Choroid plexus epithelial cell (primary cell): Measurements from ENCODE around the gene VPS13A.
"Not testable (repeated sequence)": the region's sequence is repeated elsewhere in the genome, so short reads cannot be mapped to it uniquely, and the experiment has no call there.

ENCODE experiments used
- DNase-seq: peaks from one replicate; pipeline ENCODE4 v3.0.0-alpha.2; 2010; ENCODE audit warnings: low read depth
- H3K4me3 ChIP-seq: 2 replicates; pipeline ENCODE4 v1.5.1; 2011; ENCODE audit warnings: low read depth, mild to moderate bottlenecking, control low read depth, low read length, moderate library complexity
- CTCF ChIP-seq: conservative IDR thresholded peaks from 2 replicates; pipeline ENCODE4 v1.5.1; 2011; ENCODE audit warnings: low read depth, mild to moderate bottlenecking, control low read depth, inconsistent platforms, low read length, moderate library complexity

VPS13A gene

GRCh38 chr9:77438653-77439052, 261.3 kb downstream of the VPS13A start:
- TF ChIP-seq CTCF = no peak
- H3K4me3 ChIP-seq = no peak overlapping the region
- peak; percentile 28 for DNase-seq

- H3K4me3 ChIP-seq = peak overlapping the region; percentile 33
- no peak for TF ChIP-seq CTCF
- DNase-seq = peak; percentile 97
Measured at GRCh38 chr9:77440057-77440456, 262.7 kb downstream of the VPS13A start.

- DNase-seq, H3K4me3 ChIP-seq: not testable (repeated sequence)
Measured at GRCh38 chr9:77441124-77441523, 263.8 kb downstream of the VPS13A start.

GRCh38 chr9:77442436-77442835, 265.1 kb downstream of the VPS13A start:
- no peak for TF ChIP-seq CTCF
- H3K4me3 ChIP-seq = no peak overlapping the region
- DNase-seq = no peak

- TF ChIP-seq CTCF = no peak
- no peak for DNase-seq
Measured at GRCh38 chr9:77447646-77448045, 270.3 kb downstream of the VPS13A start.

GRCh38 chr9:77449240-77450084, 272.1 kb downstream of the VPS13A start:
- DNase-seq = peak; percentile 96
- no peak overlapping the region for H3K4me3 ChIP-seq
- peak; percentile 30 for TF ChIP-seq CTCF

More at GRCh38 chr9:77447646-77448045, 270.3 kb downstream of the VPS13A start:
- no peak overlapping the region for H3K4me3 ChIP-seq

GRCh38 chr9:77450085-77450475, 272.7 kb downstream of the VPS13A start:
- H3K4me3 ChIP-seq = no peak overlapping the region
- no peak for DNase-seq
- no peak for TF ChIP-seq CTCF
